ENCODE results near the gene CDK3. TPM values are rescaled to one million over a fixed set of nuclear protein-coding genes. Genes with fewer than 3 reads are reported as not detected.

The CDK3 gene
- total RNA-seq, 5 donors from 2014 or later (not counting 1 experiment from before 2014, with no cell fraction given) = 7.5 to 12.1 (median 9.0) TPM

DNA sequence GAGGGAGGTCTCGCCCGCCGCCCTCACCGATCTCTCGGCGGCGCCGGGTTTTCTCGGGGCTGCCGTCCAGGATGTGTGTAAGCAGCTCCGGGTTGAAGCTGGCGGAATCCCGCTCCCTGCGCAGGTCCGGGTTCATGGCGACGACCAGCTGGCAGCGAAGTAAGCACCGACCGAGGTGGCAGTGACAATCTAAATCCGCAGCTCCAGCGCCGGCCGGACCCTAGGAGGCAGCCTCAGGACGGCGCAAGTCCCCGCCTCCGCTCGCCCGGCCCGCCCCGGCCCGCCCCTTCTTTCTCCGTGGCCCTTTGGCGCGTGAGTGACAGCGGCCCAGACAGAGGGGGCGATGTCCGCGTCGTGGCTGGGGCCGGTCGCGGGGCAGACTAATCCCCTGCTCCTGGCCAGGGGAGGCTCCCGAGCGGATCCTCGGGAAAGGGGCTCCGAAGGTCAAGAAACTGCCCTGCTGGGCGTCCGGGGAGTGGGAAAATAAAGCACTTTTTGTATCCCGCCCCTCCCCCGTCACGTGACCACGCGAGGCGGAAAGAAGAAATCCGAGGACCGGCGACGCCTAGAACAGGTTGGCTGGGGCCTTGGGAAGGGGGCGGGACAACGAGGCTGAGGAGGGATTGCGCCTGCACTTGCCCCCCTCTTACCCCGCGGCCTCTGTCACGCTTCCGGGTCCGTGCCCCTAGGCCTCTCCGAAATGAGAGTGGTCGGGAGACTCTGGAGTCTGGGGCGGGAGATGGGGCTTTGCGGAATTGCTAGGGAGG is 21.5 kb upstream of the CDK3 start, which contains the start of the genes ACOX1 and TEN1:
ACOX1 (minus strand) TSS at position 229 of the 767 bp plus-strand sequence; CDS start at position 136, 93 bp downstream.
TEN1 (plus strand) TSS at position 303 of the 767 bp plus-strand sequence. CDS start 6,953 bp downstream, outside the sequence.
- Histone ChIP-seq H3K27me3 (replicated peaks in 1 of 2; ENCODE audit: control insufficient read depth in 2 of 2, extremely low read depth in 1 of 2, insufficient read depth in 2 of 2, low read length in 1 of 2) (no peaks in the 10 kb centered on the region), H3K36me3 (ENCODE audit: control insufficient read depth in 2 of 2, extremely low read depth in 1 of 2, insufficient read depth in 1 of 2, low read length in 1 of 2) (no peaks in the 10 kb centered on the region), H3K4me3 (ENCODE audit: control insufficient read depth in 1 of 2, extremely low read depth in 1 of 2, low read length in 1 of 2) (peak within 1 kb of the TSS; percentile 96 to 99), H3K4me1 (ENCODE audit: control insufficient read depth in 1 of 2, extremely low read depth in 1 of 2, insufficient read depth in 2 of 2, low read length in 2 of 2) (peaks cover 5 to 18% of the 10 kb centered on the region in 2 experiments), H3K9me3 (no peaks in the 10 kb centered on the region), H3K27ac (ENCODE audit: low read length) (peak within 1 kb of the TSS; percentile 90)
- no peaks in the 10 kb centered on the region for H3K9me3 Mint-ChIP-seq
- peak; percentile 89 to 98 (median 95) for DNase-seq
- peak within 1 kb of the TSS; percentile 99 to 100 for H3K27ac Mint-ChIP-seq
- peak within 1 kb of the TSS; percentile 92 to 99 (median 95) for H3K4me3 Mint-ChIP-seq
- H3K4me1 Mint-ChIP-seq = peaks cover 45 to 46% (median 46%) of the 10 kb centered on the region in 3 donors
- peak; percentile 94 to 96 (median 95) for ATAC-seq (replicated peaks in 1 of 4)
- ChIA-PET CTCF (no interaction called here), POLR2A (no interaction called here)
- WGBS (ENCODE audit: insufficient coverage) = under 1% methylated on average over 61 of the region's 72 CpGs
- no peaks in the 10 kb centered on the region for H3K36me3 Mint-ChIP-seq
- H3K27me3 Mint-ChIP-seq = no peaks in the 10 kb centered on the region

DNA sequence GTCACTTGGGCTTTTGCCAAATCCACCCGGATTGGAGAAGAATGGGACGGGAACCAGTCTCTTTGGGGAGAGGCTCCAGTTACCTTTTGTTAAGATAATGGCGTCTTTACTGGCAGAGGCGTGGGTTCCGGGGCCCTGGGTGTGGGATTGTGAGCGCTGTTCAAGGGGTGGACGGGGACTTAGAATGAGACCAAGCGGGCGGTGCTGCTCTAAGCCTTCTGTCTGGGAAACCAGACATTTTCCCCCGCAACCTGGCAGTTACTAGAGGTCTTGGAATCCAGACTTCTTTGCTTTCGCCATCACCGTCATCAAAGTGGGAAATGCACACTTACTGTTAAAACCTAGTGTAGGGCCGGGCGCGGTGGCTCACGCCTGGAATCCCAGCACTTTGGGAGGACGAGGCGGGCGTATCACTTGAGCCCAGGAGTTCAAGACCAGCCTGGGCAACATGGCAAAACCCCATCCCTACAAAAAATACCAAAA is 20.9 kb upstream of the CDK3 start:
- H3K9me3 ChIP-seq = no peaks in the 10 kb centered on the region
- no peaks in the 10 kb centered on the region for H3K36me3 ChIP-seq (ENCODE audit: control insufficient read depth in 2 of 2, extremely low read depth in 1 of 2, insufficient read depth in 1 of 2, low read length in 1 of 2)
- H3K4me1 Mint-ChIP-seq = peaks cover 42 to 43% (median 42%) of the 10 kb centered on the region in 3 donors
- H3K4me3 ChIP-seq (ENCODE audit: control insufficient read depth in 1 of 2, extremely low read depth in 1 of 2, low read length in 1 of 2) = peak overlapping the region; percentile 96 to 99
- DNase-seq (no peak), ATAC-seq (replicated peaks in 1 of 4) (peak; percentile 21 to 33 (median 28))
- H3K27ac ChIP-seq (ENCODE audit: low read length) = peak overlapping the region; percentile 90
- peak overlapping the region; percentile 99 to 100 for H3K27ac Mint-ChIP-seq
- under 1% methylated on average over 17 of the region's 19 CpGs for WGBS (ENCODE audit: insufficient coverage)
- no peaks in the 10 kb centered on the region for H3K36me3 Mint-ChIP-seq
- ChIA-PET CTCF (interaction anchor here in 1 of 2 donors (0.8 kb wide), 1 partner anchor 30 kb away, joined by 5 read pairs; no protein-coding TSS in a partner anchor), POLR2A (interaction anchor here in 1 of 2 donors (0.7 kb wide), 1 partner anchor 42 kb away, joined by 4 read pairs; no protein-coding TSS in a partner anchor)
- H3K9me3 Mint-ChIP-seq = no peaks in the 10 kb centered on the region
- H3K27me3 Mint-ChIP-seq = no peaks in the 10 kb centered on the region
- H3K4me1 ChIP-seq (ENCODE audit: control insufficient read depth in 1 of 2, extremely low read depth in 1 of 2, insufficient read depth in 2 of 2, low read length in 2 of 2) = peaks cover 5 to 18% of the 10 kb centered on the region in 2 experiments
- H3K27me3 ChIP-seq (replicated peaks in 1 of 2; ENCODE audit: control insufficient read depth in 2 of 2, extremely low read depth in 1 of 2, insufficient read depth in 2 of 2, low read length in 1 of 2) = no peaks in the 10 kb centered on the region
- peak overlapping the region; percentile 92 to 99 (median 95) for H3K4me3 Mint-ChIP-seq

DNA sequence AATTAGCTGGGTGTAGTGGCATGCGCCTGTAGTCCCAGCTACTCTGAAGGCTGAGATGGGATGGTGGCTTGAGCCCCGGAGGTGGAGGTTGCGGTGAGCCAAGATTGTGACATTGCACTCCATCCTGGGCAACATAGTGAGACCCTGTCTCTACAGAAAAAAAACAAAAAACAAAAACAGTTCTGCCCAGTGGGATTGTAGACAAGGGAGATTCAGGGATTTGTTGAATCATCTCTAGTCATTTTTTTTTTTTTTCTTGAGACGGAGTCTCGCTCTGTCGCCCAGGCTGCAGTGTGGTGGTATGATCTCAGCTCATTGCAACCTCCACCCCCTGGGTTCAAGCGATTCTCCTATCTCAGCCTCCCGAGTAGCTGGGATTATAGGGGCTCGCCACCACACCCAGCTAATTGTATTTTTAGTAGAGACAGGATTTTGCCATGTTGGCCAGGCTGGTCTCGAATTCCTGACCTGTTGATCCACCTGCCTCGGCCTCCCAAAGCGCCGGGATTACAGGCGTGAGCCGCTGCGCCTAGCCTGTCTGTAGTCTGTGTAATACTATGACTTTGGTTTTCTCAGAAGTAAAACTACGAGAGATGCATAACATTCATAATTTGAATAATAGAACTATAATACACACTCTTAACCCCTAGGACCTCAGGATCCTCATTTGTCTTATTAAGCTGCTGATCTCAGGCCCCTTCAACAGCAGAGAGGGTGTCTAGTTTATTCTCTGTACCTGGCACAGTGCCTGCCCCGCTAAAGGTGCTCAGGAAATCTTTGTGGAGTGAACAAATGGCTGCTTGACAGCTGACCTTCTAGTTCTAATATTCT is 20.3 kb upstream of the CDK3 start:
- WGBS (ENCODE audit: insufficient coverage) = 100% methylated on average over 1 of the region's 18 CpGs
- Histone ChIP-seq H3K4me3 (ENCODE audit: control insufficient read depth in 1 of 2, extremely low read depth in 1 of 2, low read length in 1 of 2) (peak overlapping the region; percentile 96 to 99), H3K4me1 (ENCODE audit: control insufficient read depth in 1 of 2, extremely low read depth in 1 of 2, insufficient read depth in 2 of 2, low read length in 2 of 2) (peaks cover 5 to 18% of the 10 kb centered on the region in 2 experiments), H3K36me3 (ENCODE audit: control insufficient read depth in 2 of 2, extremely low read depth in 1 of 2, insufficient read depth in 1 of 2, low read length in 1 of 2) (no peaks in the 10 kb centered on the region), H3K9me3 (no peaks in the 10 kb centered on the region), H3K27me3 (replicated peaks in 1 of 2; ENCODE audit: control insufficient read depth in 2 of 2, extremely low read depth in 1 of 2, insufficient read depth in 2 of 2, low read length in 1 of 2) (no peaks in the 10 kb centered on the region), H3K27ac (ENCODE audit: low read length) (peak overlapping the region; percentile 90)
- Mint-ChIP-seq H3K4me1 (peaks cover 40 to 42% (median 41%) of the 10 kb centered on the region in 3 donors), H3K4me3 (peak overlapping the region; percentile 92 to 99 (median 95)), H3K27me3 (no peaks in the 10 kb centered on the region), H3K36me3 (no peaks in the 10 kb centered on the region), H3K27ac (peak overlapping the region; percentile 99 to 100), H3K9me3 (no peaks in the 10 kb centered on the region)
- CTCF ChIA-PET = interaction anchor here in 1 of 2 donors (0.7 to 0.8 kb wide), 3 partner anchors 29 to 377 kb away, joined by 3 to 6 read pairs (median 5); no protein-coding TSS in a partner anchor
- POLR2A ChIA-PET = interaction anchor here in 1 of 2 donors (0.7 kb wide), 1 partner anchor 43 kb away, joined by 4 read pairs; no protein-coding TSS in a partner anchor
- DNase-seq (no peak), ATAC-seq (replicated peaks in 1 of 4) (no peak)

DNA sequence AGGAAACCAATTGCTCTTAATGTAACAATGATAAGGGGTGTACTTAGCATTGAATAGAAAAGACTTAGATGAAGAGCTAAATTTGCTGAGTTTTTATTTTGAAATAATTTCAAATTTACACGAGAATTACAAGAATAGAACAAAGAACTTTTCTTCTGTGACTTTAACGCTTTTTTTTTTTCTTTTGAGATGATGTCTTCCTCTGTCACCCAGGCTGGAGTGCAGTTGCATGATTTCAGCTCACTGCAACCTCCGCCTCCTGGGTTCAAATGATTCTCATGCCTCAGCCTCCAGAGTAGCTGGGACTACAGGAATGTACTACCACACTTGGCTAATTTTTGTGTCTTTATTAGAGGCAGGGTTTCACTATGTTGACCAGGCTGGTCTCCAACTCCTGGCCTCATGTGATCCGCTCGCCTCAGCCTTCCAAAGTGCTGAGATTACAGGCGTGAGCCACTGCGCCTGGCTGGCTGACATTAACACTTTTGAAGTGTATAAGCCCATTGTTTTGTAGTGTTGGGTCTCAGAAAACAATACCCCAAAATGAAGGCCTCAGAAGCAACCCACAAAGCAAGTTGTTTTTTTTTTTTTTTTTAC is 19.5 kb upstream of the CDK3 start:
- DNase-seq = no peak
- POLR2A ChIA-PET = interaction anchor here in 1 of 2 donors (0.7 kb wide), 2 partner anchors 16 to 19 kb away, joined by 3 to 12 read pairs; no protein-coding TSS in a partner anchor

DNA sequence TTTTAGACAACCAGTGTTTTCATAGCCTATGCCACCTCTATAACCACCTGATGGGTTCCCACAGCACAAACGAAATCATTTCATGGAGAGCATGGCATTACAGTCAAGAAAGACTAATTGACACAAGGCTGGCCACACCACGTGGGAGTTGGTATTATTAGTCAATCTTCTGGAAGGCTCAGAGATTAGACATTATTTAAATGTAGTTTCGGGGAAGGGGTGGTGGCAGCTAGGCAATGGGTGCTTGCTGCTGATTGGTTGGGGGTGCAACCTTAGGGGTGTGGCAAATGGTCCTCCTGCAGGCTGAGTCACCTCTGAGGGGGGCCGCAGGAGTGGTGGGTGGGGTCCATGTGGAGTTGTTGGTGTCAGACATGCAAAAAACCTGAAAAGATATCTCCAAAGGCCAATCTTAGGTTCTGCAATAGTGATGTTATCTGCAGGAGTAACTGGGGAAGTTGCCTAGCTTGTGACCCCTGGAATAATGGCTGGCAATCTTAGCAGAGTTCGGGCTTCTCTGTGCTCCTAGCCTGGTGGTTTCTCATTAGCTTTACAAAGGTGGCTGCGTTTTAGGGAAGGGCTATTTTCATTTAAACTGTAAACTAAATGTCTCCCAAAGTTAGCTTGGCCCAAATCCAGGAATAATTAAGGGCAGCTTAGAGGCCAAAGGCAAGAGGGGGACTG is 17.0 kb upstream of the CDK3 start:
- no peak overlapping the region for H3K27ac ChIP-seq (ENCODE audit: low read length)
- H3K27ac Mint-ChIP-seq = no peak overlapping the region

More for the DNA sequence above, 19.5 kb upstream of the CDK3 start:
- H3K36me3 Mint-ChIP-seq = no peaks in the 10 kb centered on the region
- 94% methylated on average over 6 of the region's 7 CpGs for WGBS (ENCODE audit: insufficient coverage)
- H3K4me3 Mint-ChIP-seq = peak overlapping the region; percentile 92 to 99 (median 95)
- H3K4me1 ChIP-seq (ENCODE audit: control insufficient read depth in 1 of 2, extremely low read depth in 1 of 2, insufficient read depth in 2 of 2, low read length in 2 of 2) = peaks cover 5 to 18% of the 10 kb centered on the region in 2 experiments
- CTCF ChIA-PET = interaction anchor here in 1 of 2 donors (0.7 kb wide), 3 partner anchors 73 to 377 kb away, joined by 3 to 6 read pairs (median 4); no protein-coding TSS in a partner anchor
- H3K36me3 ChIP-seq (ENCODE audit: control insufficient read depth in 2 of 2, extremely low read depth in 1 of 2, insufficient read depth in 1 of 2, low read length in 1 of 2) = no peaks in the 10 kb centered on the region
- no peak overlapping the region for H3K4me3 ChIP-seq (ENCODE audit: control insufficient read depth in 1 of 2, extremely low read depth in 1 of 2, low read length in 1 of 2)
- H3K27me3 ChIP-seq (replicated peaks in 1 of 2; ENCODE audit: control insufficient read depth in 2 of 2, extremely low read depth in 1 of 2, insufficient read depth in 2 of 2, low read length in 1 of 2) = no peaks in the 10 kb centered on the region
- H3K27me3 Mint-ChIP-seq = no peaks in the 10 kb centered on the region
- H3K9me3 ChIP-seq = no peaks in the 10 kb centered on the region
- no peak for ATAC-seq (replicated peaks in 1 of 4)
- no peak overlapping the region for H3K27ac ChIP-seq (ENCODE audit: low read length)
- peaks cover 33 to 35% (median 34%) of the 10 kb centered on the region in 3 donors for H3K4me1 Mint-ChIP-seq
- no peaks in the 10 kb centered on the region for H3K9me3 Mint-ChIP-seq
- peak overlapping the region in 1 of 2 donors; percentile 99 for H3K27ac Mint-ChIP-seq

More for the DNA sequence above, 17.0 kb upstream of the CDK3 start:
- Histone ChIP-seq H3K36me3 (ENCODE audit: control insufficient read depth in 2 of 2, extremely low read depth in 1 of 2, insufficient read depth in 1 of 2, low read length in 1 of 2) (no peaks in the 10 kb centered on the region), H3K9me3 (no peaks in the 10 kb centered on the region), H3K27me3 (replicated peaks in 1 of 2; ENCODE audit: control insufficient read depth in 2 of 2, extremely low read depth in 1 of 2, insufficient read depth in 2 of 2, low read length in 1 of 2) (no peaks in the 10 kb centered on the region), H3K4me3 (ENCODE audit: control insufficient read depth in 1 of 2, extremely low read depth in 1 of 2, low read length in 1 of 2) (no peak overlapping the region), H3K4me1 (ENCODE audit: control insufficient read depth in 1 of 2, extremely low read depth in 1 of 2, insufficient read depth in 2 of 2, low read length in 2 of 2) (peaks cover 0 to 12% of the 10 kb centered on the region in 2 experiments)
- H3K4me3 Mint-ChIP-seq = no peak overlapping the region
- H3K27me3 Mint-ChIP-seq = no peaks in the 10 kb centered on the region
- WGBS (ENCODE audit: insufficient coverage) = 81% methylated on average over 4 of the region's 6 CpGs
- H3K36me3 Mint-ChIP-seq = peaks cover 4% of the 10 kb centered on the region
- no peaks in the 10 kb centered on the region for H3K9me3 Mint-ChIP-seq
- H3K4me1 Mint-ChIP-seq = peaks cover 15 to 16% (median 16%) of the 10 kb centered on the region in 3 donors
- ChIA-PET CTCF (interaction anchor here in 1 of 2 donors (0.6 kb wide), 1 partner anchor 195 kb away, joined by 3 read pairs; no protein-coding TSS in a partner anchor), POLR2A (interaction anchor here in 1 of 2 donors (0.6 kb wide), 1 partner anchor 62 kb away, joined by 5 read pairs; no protein-coding TSS in a partner anchor)
- DNase-seq (peak in 3 of 35 experiments; percentile 15 to 27 (median 19)), ATAC-seq (replicated peaks in 1 of 4) (no peak)
